IMR-90 (cell line): ENCODE data around the gene CHMP3. TPM values are rescaled to one million over a fixed set of nuclear protein-coding genes. Genes with fewer than 3 reads are reported as not detected.

Experiments
- ATAC-seq: fragments of 200-7000 bp; cut with Tn5 transposase; 2 replicates; pipeline ENCODE4 v1.9.1; 2020; ENCODE audit warnings: low read depth, mild to moderate bottlenecking, moderate library complexity
- BruUV-seq: library from RNA; stranded (reverse); fragments of 400-500 nt; replicated peaks from 2 replicates; lab custom pipeline; 2021; lab: Mats Ljungman, UMichigan
- CTCF ChIA-PET: fragments of 300-600 bp; formaldehyde crosslinking; extraction: SDS; loops from one replicate; lab custom pipeline; 2021; ENCODE audit warnings: antibody characterized with exemption; lab: Yijun Ruan, JAX
- POLR2A ChIA-PET: fragments of 300-600 bp; sonication (Branson Sonifier 250); formaldehyde crosslinking; loops from one replicate; lab custom pipeline; 2022; ENCODE audit warnings: antibody characterized with exemption; ENCODE audit not compliant: unreplicated experiment; lab: Charles Lee
- DNase-seq: peaks from one replicate; pipeline ENCODE4 v3.0.0; 2013
- H2AFZ ChIP-seq: replicated peaks from 2 replicates; pipeline ENCODE3; 2013; ENCODE audit warnings: low read length, mild to moderate bottlenecking; ENCODE audit not compliant: poor library complexity
- H2AK5ac ChIP-seq: 2 replicates; pipeline ENCODE4 v1.6.1; 2013; ENCODE audit warnings: low read depth, low read length, inconsistent platforms
- H2AK9ac ChIP-seq: replicated peaks from 2 replicates; pipeline ENCODE3; 2013; ENCODE audit warnings: mild to moderate bottlenecking, low read depth, low read length, moderate library complexity; ENCODE audit not compliant: poor library complexity
- H2BK120ac ChIP-seq: 2 replicates; pipeline ENCODE4 v1.6.1; 2013; ENCODE audit warnings: low read depth, low read length, inconsistent platforms
- H2BK15ac ChIP-seq: 3 replicates; pipeline ENCODE4 v1.6.1; 2013; ENCODE audit warnings: low read depth, low read length, inconsistent platforms
- H2BK20ac ChIP-seq: 2 replicates; pipeline ENCODE4 v1.6.1; 2013; ENCODE audit warnings: low read depth, mild to moderate bottlenecking, inconsistent platforms, low read length, moderate library complexity
- H2BK5ac ChIP-seq: 2 replicates; pipeline ENCODE4 v1.6.1; 2013; ENCODE audit warnings: mild to moderate bottlenecking, low read depth, low read length, inconsistent platforms; ENCODE audit not compliant: poor library complexity, severe bottlenecking
- H3K14ac ChIP-seq: replicated peaks from 2 replicates; pipeline ENCODE4 v1.6.1; 2013; ENCODE audit warnings: low read depth, low read length, inconsistent platforms
- H3K18ac ChIP-seq: 2 replicates; pipeline ENCODE4 v1.6.1; 2013; ENCODE audit warnings: low read depth, low read length, control low read depth
- H3K23ac ChIP-seq: 2 replicates; pipeline ENCODE4 v1.6.1; 2013; ENCODE audit warnings: low read depth, low read length, inconsistent platforms
- H3K27ac ChIP-seq: 2 replicates; pipeline ENCODE4 v1.5.1; 2013; ENCODE audit warnings: mild to moderate bottlenecking, control low read depth, low read length; ENCODE audit not compliant: insufficient read depth
- H3K27me3 ChIP-seq: 2 replicates; pipeline ENCODE4 v1.6.1; 2013; ENCODE audit warnings: low read length; ENCODE audit not compliant: control insufficient read depth, insufficient read depth
- H3K36me3 ChIP-seq: 2 replicates; pipeline ENCODE4 v1.6.1; 2013; ENCODE audit warnings: low read length, mixed read lengths; ENCODE audit not compliant: control insufficient read depth, insufficient read depth
- H3K4ac ChIP-seq: 2 replicates; pipeline ENCODE4 v1.6.1; 2013; ENCODE audit warnings: low read depth, low read length, inconsistent platforms
- H3K4me1 ChIP-seq: 2 replicates; pipeline ENCODE4 v1.6.1; 2013; ENCODE audit warnings: low read length, mixed read lengths; ENCODE audit not compliant: control insufficient read depth, insufficient read depth
- H3K4me2 ChIP-seq: 2 replicates; pipeline ENCODE4 v1.6.1; 2013; ENCODE audit warnings: low read depth, mild to moderate bottlenecking, control low read depth, low read length, moderate library complexity
- H3K4me3 ChIP-seq: 2 replicates; pipeline ENCODE4 v1.5.1; 2013; ENCODE audit warnings: low read depth, mild to moderate bottlenecking, control low read depth, low read length, moderate library complexity; ENCODE audit not compliant: insufficient read depth
- H3K56ac ChIP-seq: 2 replicates; pipeline ENCODE4 v1.6.1; 2013; ENCODE audit warnings: low read length, inconsistent platforms; ENCODE audit not compliant: insufficient read depth; ENCODE audit errors: extremely low read depth
- H3K79me1 ChIP-seq, 2 experiments: 2 replicates each; pipeline ENCODE4 v1.6.1; 2013; ENCODE audit warnings: low read length in 2 of 2, inconsistent platforms in 1 of 2, low read depth in 1 of 2
- H3K9ac ChIP-seq: 2 replicates; pipeline ENCODE4 v1.6.1; 2013; ENCODE audit warnings: low read depth, low read length, control low read depth
- H3K9me1 ChIP-seq: 2 replicates; pipeline ENCODE4 v1.6.1; 2013; ENCODE audit warnings: low read length, inconsistent platforms; ENCODE audit not compliant: insufficient read depth
- H3K9me3 ChIP-seq: 2 replicates; pipeline ENCODE4 v1.6.1; 2013; ENCODE audit warnings: low read length; ENCODE audit not compliant: control insufficient read depth, insufficient read depth
- H4K20me1 ChIP-seq: 2 replicates; pipeline ENCODE4 v1.6.1; 2013; ENCODE audit warnings: low read length, inconsistent platforms; ENCODE audit not compliant: insufficient read depth
- H4K5ac ChIP-seq: 2 replicates; pipeline ENCODE4 v1.6.1; 2013; ENCODE audit warnings: mild to moderate bottlenecking, low read depth, low read length, control low read depth
- H4K8ac ChIP-seq, 2 experiments: 2 replicates each; pipeline ENCODE4 v1.6.1; 2013; ENCODE audit warnings: low read depth in 2 of 2, low read length in 2 of 2, control low read depth in 1 of 2, inconsistent platforms in 1 of 2
- H4K91ac ChIP-seq: 2 replicates; pipeline ENCODE4 v1.6.1; 2013; ENCODE audit warnings: low read depth, low read length, inconsistent platforms; ENCODE audit not compliant: insufficient read depth
- BHLHE40 ChIP-seq: fragments of 150-350 bp; IDR thresholded peaks from 2 replicates; pipeline ENCODE4 v1.6.1; 2016; ENCODE audit warnings: mild to moderate bottlenecking, low read depth, low read length
- CHD1 ChIP-seq: IDR thresholded peaks from 2 replicates; pipeline ENCODE4 v1.6.1; 2012; ENCODE audit warnings: low read depth, low read length, improper control_type of control experiment
- CTCF ChIP-seq: conservative IDR thresholded peaks from 2 replicates; pipeline ENCODE4 v1.5.1; 2012; ENCODE audit warnings: mild to moderate bottlenecking, low read depth, low read length, improper control_type of control experiment
- FOS ChIP-seq: fragments of 150-350 bp; IDR thresholded peaks from 2 replicates; pipeline ENCODE4 v1.6.1; 2016; ENCODE audit warnings: low read depth, low read length
- MAFK ChIP-seq: IDR thresholded peaks from 2 replicates; pipeline ENCODE4 v1.6.1; 2012; ENCODE audit warnings: low read depth, low read length, improper control_type of control experiment
- NFE2L2 ChIP-seq: fragments of 150-350 bp; IDR thresholded peaks from 2 replicates; pipeline ENCODE4 v1.6.1; 2016; ENCODE audit warnings: low read depth, mild to moderate bottlenecking, low read length
- POLR2A ChIP-seq: IDR thresholded peaks from 2 replicates; pipeline ENCODE4 v1.6.1; 2012; ENCODE audit warnings: mild to moderate bottlenecking, low read depth, low read length
- RAD21 ChIP-seq: IDR thresholded peaks from 2 replicates; pipeline ENCODE4 v1.6.1; 2012; ENCODE audit warnings: low read length, improper control_type of control experiment
- dilution Hi-C: fragments of 300-500 bp; cut with HindIII; formaldehyde crosslinking; loops from one replicate; pipeline ENCODE4 v1.14.3; 2018; ENCODE audit warnings: low sequenced_read_pairs; ENCODE audit not compliant: unreplicated experiment
- in situ Hi-C: fragments of 300-500 bp; cut with MboI; formaldehyde crosslinking; loops from 3 replicates; pipeline ENCODE4 v1.14.3; 2019; ENCODE audit warnings: low sequenced_read_pairs, inconsistent platforms, mixed read lengths
- intact Hi-C: fragments of 100-400 bp; cut with micrococcal nuclease; formaldehyde crosslinking; loops from 2 replicates; pipeline ENCODE4 v1.10.0; 2022
- polyA plus RNA-seq, 3 experiments: library from polyadenylated mRNA; depleted of rRNA; stranded (reverse); fragments of >200 nt; gene quantifications; 2 replicates each; pipeline ENCODE4 v1.2.3, GENCODE V29; 2012; ENCODE audit warnings: low replicate concordance in 1 of 3
- total RNA-seq: library from RNA; depleted of rRNA; stranded (reverse); fragments of >200 nt; gene quantifications from 2 replicates; pipeline ENCODE4 v1.2.3, GENCODE V29; 2012

The CHMP3 gene
- total and polyA plus RNA-seq, 2 of the 4 experiments (the other 2 are of a cell fraction): 38.4 to 84.6 TPM

- Histone ChIP-seq H3K4me3 (no peak overlapping the region), H2AFZ (no peak overlapping the region), H4K91ac (no peak overlapping the region), H2BK120ac (no peak overlapping the region), H3K9me3 (no peaks in the 10 kb centered on the region), H2AK9ac (no peak overlapping the region), H2AK5ac (no peak overlapping the region), H4K20me1 (no peaks in the 10 kb centered on the region), H3K18ac (no peak overlapping the region), H3K27ac (no peak overlapping the region), H4K8ac (no peak overlapping the region), H4K5ac (no peak overlapping the region), H3K9ac (no peak overlapping the region), H3K36me3 (no peaks in the 10 kb centered on the region), H2BK5ac (no peak overlapping the region), H3K56ac (no peak overlapping the region), H3K9me1 (no peaks in the 10 kb centered on the region), H3K4me2 (no peak overlapping the region), H3K4me1 (no peaks in the 10 kb centered on the region), H3K23ac (no peak overlapping the region), H3K79me1 (no peaks in the 10 kb centered on the region), H2BK15ac (no peak overlapping the region), H3K4ac (no peak overlapping the region), H2BK20ac (no peak overlapping the region), H3K14ac (no peak overlapping the region), H3K27me3 (no peaks in the 10 kb centered on the region; the same call in 1 of the 2 replicates)
- DNase-seq (no peak), ATAC-seq (no peak)
- ChIA-PET POLR2A (no interaction called here), CTCF (no interaction called here)
- TF ChIP-seq BHLHE40 (no peak), POLR2A (no peak), MAFK (no peak), CHD1 (no peak), NFE2L2 (no peak), CTCF (no peak), FOS (no peak), RAD21 (no peak)
- intact Hi-C loops: no loop called here
- dilution Hi-C loops: no loop called here
- BruUV-seq: no TSS peak
- in situ Hi-C loops: no loop called here
These were observed 17.3 kb upstream of the CHMP3 start for GRCh38 chr2:86580560-86580959.
